Measurements from ENCODE around the gene CDH5.

DNA sequence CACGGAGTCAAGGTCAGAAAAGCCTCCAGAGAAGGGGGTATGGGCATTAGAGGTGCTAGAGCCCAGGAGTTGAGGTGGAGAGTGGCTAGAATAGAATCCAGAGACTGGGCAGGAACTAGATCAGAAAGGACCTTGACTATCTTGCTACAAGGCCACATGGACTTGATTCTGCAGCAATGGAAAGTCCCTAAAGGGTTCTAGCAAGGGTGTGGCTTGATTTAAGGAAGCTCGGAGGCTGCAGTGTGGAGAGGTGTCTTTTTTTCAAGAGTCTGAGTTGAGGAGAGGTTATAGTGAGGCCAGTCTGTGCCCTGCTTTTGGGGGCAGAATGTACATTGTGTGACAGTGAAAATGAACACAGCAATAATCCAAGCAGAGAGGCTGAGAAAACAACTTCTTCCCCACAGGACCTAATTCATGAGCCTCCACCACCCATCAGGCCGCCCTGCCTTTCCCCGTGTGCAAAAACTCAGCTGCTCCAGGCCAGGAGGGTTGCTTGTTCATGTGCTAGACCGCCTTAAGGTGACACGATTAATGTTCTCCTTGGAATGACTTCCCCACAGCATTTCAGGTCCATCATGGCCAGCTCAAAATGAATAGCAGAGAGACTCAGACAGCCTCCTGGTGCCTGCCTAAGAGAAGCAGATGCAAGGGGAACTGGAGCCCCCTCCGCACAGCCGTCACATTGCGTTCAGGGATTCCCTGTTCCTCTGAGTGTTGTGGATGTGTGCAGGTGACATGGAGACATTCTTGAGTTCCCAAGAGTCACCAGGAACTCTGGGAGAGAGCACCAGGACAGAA lies 51.9 kb downstream of the CDH5 start:
- TF ChIP-seq, protein P1, sequence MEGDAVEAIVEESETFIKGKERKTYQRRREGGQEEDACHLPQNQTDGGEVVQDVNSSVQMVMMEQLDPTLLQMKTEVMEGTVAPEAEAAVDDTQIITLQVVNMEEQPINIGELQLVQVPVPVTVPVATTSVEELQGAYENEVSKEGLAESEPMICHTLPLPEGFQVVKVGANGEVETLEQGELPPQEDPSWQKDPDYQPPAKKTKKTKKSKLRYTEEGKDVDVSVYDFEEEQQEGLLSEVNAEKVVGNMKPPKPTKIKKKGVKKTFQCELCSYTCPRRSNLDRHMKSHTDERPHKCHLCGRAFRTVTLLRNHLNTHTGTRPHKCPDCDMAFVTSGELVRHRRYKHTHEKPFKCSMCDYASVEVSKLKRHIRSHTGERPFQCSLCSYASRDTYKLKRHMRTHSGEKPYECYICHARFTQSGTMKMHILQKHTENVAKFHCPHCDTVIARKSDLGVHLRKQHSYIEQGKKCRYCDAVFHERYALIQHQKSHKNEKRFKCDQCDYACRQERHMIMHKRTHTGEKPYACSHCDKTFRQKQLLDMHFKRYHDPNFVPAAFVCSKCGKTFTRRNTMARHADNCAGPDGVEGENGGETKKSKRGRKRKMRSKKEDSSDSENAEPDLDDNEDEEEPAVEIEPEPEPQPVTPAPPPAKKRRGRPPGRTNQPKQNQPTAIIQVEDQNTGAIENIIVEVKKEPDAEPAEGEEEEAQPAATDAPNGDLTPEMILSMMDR (IDR thresholded peaks at IDR 0.05) = no peak
- no peak for TF ChIP-seq POLR2A (IDR thresholded peaks at IDR 0.05)
